Esophagus muscularis mucosa (tissue), 3 donors: ENCODE data around the gene SULF2.

ENCODE experiments used
- POLR2A ChIP-seq: fragments of 450-650 bp; IDR thresholded peaks from one replicate; pipeline ENCODE4 v1.6.1; 2017; ENCODE audit warnings: antibody characterized with exemption, moderate library complexity, mild to moderate bottlenecking, low read depth
- POLR2AphosphoS5 ChIP-seq, 2 donors: sonication (generic); formaldehyde crosslinking; IDR thresholded peaks; one replicate each; pipeline ENCODE4 v1.6.1; 2017; ENCODE audit warnings: antibody characterized with exemption in 2 of 2
- TF ChIP-seq, protein P1 (sequence below), 3 experiments: fragments of 200-600 bp in 2 of 3; fragments of 450-650 bp in 1 of 3; sonication (generic) in 2 of 3; IDR thresholded peaks; one replicate each; pipeline ENCODE4 v1.5.1; 2017 to 2019; ENCODE audit warnings: antibody characterized with exemption in 3 of 3, mild to moderate bottlenecking in 2 of 3, moderate library complexity in 1 of 3

DNA sequence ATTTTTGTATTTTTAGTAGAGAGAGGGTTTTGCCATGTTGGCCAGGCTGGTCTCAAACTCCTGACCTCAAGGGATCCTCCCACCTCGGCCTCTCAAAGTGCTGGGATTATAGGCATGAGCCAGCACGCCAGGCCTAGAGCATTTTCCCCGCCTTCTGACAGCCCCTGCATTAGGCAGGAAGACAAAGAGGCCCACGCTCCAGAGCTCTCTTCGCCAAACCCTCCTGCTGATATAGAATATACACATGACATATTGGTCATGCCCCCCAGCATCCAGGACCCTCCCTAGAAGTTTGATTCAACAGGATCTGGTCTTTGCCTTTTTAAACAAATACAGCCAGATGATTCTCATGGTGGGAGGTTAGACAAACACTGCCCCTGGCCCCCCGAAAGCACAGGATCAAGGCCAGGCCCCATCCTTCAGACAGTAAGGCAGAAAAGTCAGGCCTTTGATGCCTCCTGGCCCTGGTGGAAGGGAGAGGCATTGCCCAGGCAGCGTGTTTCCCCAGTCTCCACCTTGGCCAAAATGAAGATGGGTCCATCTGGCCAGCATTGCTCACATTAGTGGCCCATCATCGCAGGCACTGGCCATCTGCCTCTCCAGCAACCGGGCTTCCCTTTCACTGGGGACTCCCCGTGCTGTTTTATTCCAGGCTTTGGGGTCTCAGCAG is 4.4 kb downstream of the SULF2 start:
- TF ChIP-seq, protein P1, sequence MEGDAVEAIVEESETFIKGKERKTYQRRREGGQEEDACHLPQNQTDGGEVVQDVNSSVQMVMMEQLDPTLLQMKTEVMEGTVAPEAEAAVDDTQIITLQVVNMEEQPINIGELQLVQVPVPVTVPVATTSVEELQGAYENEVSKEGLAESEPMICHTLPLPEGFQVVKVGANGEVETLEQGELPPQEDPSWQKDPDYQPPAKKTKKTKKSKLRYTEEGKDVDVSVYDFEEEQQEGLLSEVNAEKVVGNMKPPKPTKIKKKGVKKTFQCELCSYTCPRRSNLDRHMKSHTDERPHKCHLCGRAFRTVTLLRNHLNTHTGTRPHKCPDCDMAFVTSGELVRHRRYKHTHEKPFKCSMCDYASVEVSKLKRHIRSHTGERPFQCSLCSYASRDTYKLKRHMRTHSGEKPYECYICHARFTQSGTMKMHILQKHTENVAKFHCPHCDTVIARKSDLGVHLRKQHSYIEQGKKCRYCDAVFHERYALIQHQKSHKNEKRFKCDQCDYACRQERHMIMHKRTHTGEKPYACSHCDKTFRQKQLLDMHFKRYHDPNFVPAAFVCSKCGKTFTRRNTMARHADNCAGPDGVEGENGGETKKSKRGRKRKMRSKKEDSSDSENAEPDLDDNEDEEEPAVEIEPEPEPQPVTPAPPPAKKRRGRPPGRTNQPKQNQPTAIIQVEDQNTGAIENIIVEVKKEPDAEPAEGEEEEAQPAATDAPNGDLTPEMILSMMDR (IDR thresholded peaks at IDR 0.05), result no peak
- TF ChIP-seq POLR2A, result no peak
- TF ChIP-seq POLR2AphosphoS5 (IDR thresholded peaks at IDR 0.05), result no peak
